ENCODE measurements around the gene EGR1. TPM values are rescaled to one million over a fixed set of nuclear protein-coding genes. Genes with fewer than 3 reads are reported as not detected.

The EGR1 gene
- polyA plus RNA-seq (2011; rRNA removed) (4.7 and 5.4 TPM in 2 replicates), polyA minus RNA-seq (2011; rRNA and poly(A)+ RNA removed) (8.9 and 12.4 TPM in 2 replicates)

DNA sequence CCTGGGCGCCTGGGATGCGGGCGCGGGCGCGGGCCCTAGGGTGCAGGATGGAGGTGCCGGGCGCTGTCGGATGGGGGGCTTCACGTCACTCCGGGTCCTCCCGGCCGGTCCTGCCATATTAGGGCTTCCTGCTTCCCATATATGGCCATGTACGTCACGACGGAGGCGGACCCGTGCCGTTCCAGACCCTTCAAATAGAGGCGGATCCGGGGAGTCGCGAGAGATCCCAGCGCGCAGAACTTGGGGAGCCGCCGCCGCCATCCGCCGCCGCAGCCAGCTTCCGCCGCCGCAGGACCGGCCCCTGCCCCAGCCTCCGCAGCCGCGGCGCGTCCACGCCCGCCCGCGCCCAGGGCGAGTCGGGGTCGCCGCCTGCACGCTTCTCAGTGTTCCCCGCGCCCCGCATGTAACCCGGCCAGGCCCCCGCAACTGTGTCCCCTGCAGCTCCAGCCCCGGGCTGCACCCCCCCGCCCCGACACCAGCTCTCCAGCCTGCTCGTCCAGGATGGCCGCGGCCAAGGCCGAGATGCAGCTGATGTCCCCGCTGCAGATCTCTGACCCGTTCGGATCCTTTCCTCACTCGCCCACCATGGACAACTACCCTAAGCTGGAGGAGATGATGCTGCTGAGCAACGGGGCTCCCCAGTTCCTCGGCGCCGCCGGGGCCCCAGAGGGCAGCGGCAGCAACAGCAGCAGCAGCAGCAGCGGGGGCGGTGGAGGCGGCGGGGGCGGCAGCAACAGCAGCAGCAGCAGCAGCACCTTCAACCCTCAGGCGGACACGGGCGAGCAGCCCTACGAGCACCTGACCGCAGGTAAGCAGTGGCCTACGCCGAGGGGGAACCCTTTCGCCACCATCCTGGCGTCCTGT lies at the start of gene EGR1:
Gene EGR1 (plus strand): TSS at position 219 of the 864 bp plus-strand sequence. CDS start 283 bp downstream, at position 502.
- POLR2A ChIA-PET: interaction anchor here (0.6 to 2.2 kb wide), 3 partner anchors 10 to 77 kb away, joined by 3 to 6 read pairs (median 4); partner anchors contain the start of gene ETF1
- TF ChIP-seq, protein P1, sequence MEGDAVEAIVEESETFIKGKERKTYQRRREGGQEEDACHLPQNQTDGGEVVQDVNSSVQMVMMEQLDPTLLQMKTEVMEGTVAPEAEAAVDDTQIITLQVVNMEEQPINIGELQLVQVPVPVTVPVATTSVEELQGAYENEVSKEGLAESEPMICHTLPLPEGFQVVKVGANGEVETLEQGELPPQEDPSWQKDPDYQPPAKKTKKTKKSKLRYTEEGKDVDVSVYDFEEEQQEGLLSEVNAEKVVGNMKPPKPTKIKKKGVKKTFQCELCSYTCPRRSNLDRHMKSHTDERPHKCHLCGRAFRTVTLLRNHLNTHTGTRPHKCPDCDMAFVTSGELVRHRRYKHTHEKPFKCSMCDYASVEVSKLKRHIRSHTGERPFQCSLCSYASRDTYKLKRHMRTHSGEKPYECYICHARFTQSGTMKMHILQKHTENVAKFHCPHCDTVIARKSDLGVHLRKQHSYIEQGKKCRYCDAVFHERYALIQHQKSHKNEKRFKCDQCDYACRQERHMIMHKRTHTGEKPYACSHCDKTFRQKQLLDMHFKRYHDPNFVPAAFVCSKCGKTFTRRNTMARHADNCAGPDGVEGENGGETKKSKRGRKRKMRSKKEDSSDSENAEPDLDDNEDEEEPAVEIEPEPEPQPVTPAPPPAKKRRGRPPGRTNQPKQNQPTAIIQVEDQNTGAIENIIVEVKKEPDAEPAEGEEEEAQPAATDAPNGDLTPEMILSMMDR (IDR thresholded peaks at IDR 0.05; ENCODE audit: insufficient read depth, low read depth, low read length): no peak
- CTCF ChIA-PET: interaction anchor here (0.9 to 11.1 kb wide), 15 partner anchors 11 to 814 kb away, joined by 3 to 101 read pairs (median 8); no protein-coding TSS in a partner anchor
- no peaks in the 10 kb centered on the region for H3K27me3 ChIP-seq (ENCODE audit: control insufficient read depth, insufficient read depth, low read length)
- DNase-seq (ENCODE audit: low read depth): peak; percentile 51
- peaks cover 8% of the 10 kb centered on the region for H3K36me3 ChIP-seq (ENCODE audit: control insufficient read depth, insufficient read depth, low read length)
- peak within 1 kb of the TSS; percentile 84 for H3K4me3 ChIP-seq (ENCODE audit: low read depth, low read length)

DNA sequence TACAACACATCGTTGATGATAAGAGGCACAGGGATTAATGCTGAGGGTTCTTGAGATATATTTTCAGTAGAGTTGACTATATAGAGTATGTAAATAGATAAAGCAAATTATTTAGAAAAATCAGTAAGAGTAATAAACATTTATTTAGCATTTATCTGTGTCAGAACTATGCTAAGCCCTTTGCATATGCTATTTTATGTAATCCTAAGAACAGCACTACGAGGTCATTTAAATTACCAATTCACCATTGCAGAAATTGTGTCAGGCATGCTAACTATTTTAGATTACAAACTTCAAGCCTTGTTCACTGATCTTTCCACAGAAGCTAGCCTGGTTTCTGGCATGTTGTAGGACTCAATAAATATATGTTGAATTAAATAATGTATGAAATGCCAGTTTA lies 46.8 kb upstream of the EGR1 start:
- ChIA-PET POLR2A (no interaction called here), CTCF (no interaction called here)
- DNase-seq (ENCODE audit: low read depth): no peak
- Histone ChIP-seq H3K36me3 (ENCODE audit: control insufficient read depth, insufficient read depth, low read length) (peaks cover 17% of the 10 kb centered on the region), H3K4me3 (ENCODE audit: low read depth, low read length) (no peak overlapping the region), H3K27me3 (ENCODE audit: control insufficient read depth, insufficient read depth, low read length) (no peaks in the 10 kb centered on the region)
- TF ChIP-seq, protein P1 (IDR thresholded peaks at IDR 0.05; ENCODE audit: insufficient read depth, low read depth, low read length): no peak

DNA sequence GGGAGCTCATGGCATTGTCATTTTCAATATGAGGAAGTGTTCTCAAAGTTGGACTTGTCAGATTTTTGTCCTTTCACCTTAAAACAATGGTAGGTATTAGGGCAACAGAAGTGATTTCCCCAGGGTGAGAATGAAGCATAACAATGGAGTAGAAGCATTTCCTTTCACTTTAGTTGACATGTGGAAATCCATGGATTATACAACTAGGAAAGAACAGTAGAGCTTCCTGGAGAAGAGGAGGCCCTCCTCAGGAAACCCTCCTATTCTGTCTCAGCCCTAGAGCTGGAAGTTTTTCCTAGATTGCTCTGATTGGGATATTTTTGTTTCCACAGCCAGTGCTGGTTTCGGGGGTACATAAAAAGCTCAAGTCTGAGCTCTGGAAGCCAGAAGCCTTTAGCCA lies 40.2 kb upstream of the EGR1 start:
- H3K36me3 ChIP-seq (ENCODE audit: control insufficient read depth, insufficient read depth, low read length): peaks cover 20% of the 10 kb centered on the region
- DNase-seq (ENCODE audit: low read depth): no peak
- H3K4me3 ChIP-seq (ENCODE audit: low read depth, low read length): no peak overlapping the region
- ChIA-PET CTCF (interaction anchor here (0.7 to 2.9 kb wide), 6 partner anchors 10 to 69 kb away, joined by 3 to 9 read pairs (median 3); no protein-coding TSS in a partner anchor), POLR2A (no interaction called here)
- TF ChIP-seq, protein P1 (IDR thresholded peaks at IDR 0.05; ENCODE audit: insufficient read depth, low read depth, low read length): no peak
- no peaks in the 10 kb centered on the region for H3K27me3 ChIP-seq (ENCODE audit: control insufficient read depth, insufficient read depth, low read length)

DNA sequence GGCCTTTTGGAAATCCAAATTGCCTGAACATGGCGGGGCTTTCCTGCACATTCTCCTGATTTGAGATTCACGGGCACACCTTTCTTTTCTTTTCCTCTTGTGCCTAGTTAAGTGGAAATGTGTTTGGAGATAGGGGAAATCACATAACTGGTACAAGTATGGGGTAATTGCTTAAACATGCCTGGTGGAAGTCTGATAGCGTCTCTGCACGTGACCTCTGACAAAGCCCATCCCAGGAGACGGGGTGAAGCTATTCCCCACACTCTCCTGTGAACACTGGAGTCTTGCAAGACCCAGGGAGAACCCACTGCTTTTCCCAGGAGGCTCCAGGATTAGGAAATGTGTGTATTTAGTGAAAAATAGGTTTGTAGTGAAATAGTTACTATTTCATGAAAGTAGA lies 29.3 kb upstream of the EGR1 start:
- ChIA-PET POLR2A (no interaction called here), CTCF (interaction anchor here (0.6 to 0.9 kb wide), 2 partner anchors 23 to 367 kb away, joined by 3 read pairs; no protein-coding TSS in a partner anchor)
- Histone ChIP-seq H3K4me3 (ENCODE audit: low read depth, low read length) (no peak overlapping the region), H3K27me3 (ENCODE audit: control insufficient read depth, insufficient read depth, low read length) (no peaks in the 10 kb centered on the region), H3K36me3 (ENCODE audit: control insufficient read depth, insufficient read depth, low read length) (peaks cover 10% of the 10 kb centered on the region)
- TF ChIP-seq, protein P1 (IDR thresholded peaks at IDR 0.05; ENCODE audit: insufficient read depth, low read depth, low read length): no peak
- DNase-seq (ENCODE audit: low read depth): no peak

DNA sequence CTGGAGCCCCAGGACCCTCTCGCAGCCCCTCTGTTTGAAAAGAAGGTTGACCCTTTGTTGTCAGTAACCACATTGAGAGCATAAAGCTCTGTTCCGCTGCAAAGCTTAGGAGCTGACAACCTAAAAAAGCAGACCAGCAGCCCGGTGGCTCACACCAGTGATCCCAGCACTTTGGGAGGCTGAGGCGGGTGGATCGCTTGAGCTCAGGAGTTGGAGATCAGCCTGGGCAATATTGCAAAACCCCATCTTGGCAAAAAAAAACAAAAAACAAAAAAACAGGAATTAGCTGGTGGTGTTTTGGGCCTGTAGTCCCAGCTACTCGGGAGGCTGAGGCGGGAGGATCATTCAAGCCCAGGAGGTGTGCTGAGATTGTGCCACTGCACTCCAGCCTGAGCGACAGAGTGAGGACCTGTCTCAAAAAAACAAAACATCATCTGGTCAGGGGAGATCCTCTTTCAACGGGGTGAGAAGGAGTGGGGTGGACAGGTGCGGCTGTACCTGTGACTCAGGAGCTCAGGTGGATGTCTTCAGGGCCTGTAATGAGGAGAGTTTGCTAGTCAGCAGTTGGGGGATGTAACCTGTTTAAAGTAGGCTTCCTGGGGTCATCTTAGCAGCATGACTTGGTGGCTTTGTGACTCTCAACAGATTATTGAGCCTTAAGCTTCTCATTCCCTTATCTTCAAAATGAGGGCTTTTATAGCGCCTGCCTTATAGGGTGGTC lies 27.1 kb upstream of the EGR1 start:
- peak overlapping the region; percentile 57 for H3K4me3 ChIP-seq (ENCODE audit: low read depth, low read length)
- ChIA-PET POLR2A (no interaction called here), CTCF (interaction anchor here (0.5 to 2.8 kb wide), 5 partner anchors 9 to 258 kb away, joined by 3 to 16 read pairs (median 3); no protein-coding TSS in a partner anchor)
- peaks cover 9% of the 10 kb centered on the region for H3K36me3 ChIP-seq (ENCODE audit: control insufficient read depth, insufficient read depth, low read length)
- no peak for DNase-seq (ENCODE audit: low read depth)
- H3K27me3 ChIP-seq (ENCODE audit: control insufficient read depth, insufficient read depth, low read length): no peaks in the 10 kb centered on the region
- TF ChIP-seq, protein P1 (IDR thresholded peaks at IDR 0.05; ENCODE audit: insufficient read depth, low read depth, low read length): no peak

Measured in BJ (cell line).